Ovary (tissue), 9 donors: ENCODE results near the gene ZBTB4. TPM values are rescaled to one million over a fixed set of nuclear protein-coding genes. Genes with fewer than 3 reads are reported as not detected.

Experiments used
- DNase-seq, 5 donors: peaks; one replicate each; pipeline ENCODE4 v3.0.0-alpha.2; 2019 to 2020
- H3K27ac ChIP-seq, 2 donors: fragments of 200-600 bp; one replicate each; pipeline versions ENCODE4 v1.5.1 to v1.8.0; 2019 to 2022
- H3K27me3 ChIP-seq: fragments of 200-600 bp; one replicate; pipeline ENCODE4 v1.8.0; 2022
- H3K36me3 ChIP-seq: fragments of 200-600 bp; sonication (generic); one replicate; pipeline ENCODE4 v1.5.1; 2019
- H3K4me1 ChIP-seq: one replicate; pipeline ENCODE4 v1.8.1; 2013; ENCODE audit warnings: mild to moderate bottlenecking, moderate library complexity; ENCODE audit not compliant: insufficient read depth
- H3K4me3 ChIP-seq: fragments of 200-600 bp; sonication (generic); one replicate; pipeline ENCODE4 v1.5.1; 2017
- H3K9me3 ChIP-seq, 2 donors: fragments of 200-600 bp in 1 of 2; sonication (generic) in 1 of 2; one replicate each; pipeline versions ENCODE4 v1.5.1 to v1.8.1; 2013 to 2019; ENCODE audit warnings: mild to moderate bottlenecking in 1 of 2, moderate library complexity in 1 of 2
- EP300 ChIP-seq: sonication (generic); formaldehyde crosslinking; IDR thresholded peaks from one replicate; pipeline ENCODE4 v1.6.1; 2017; ENCODE audit warnings: antibody characterized with exemption
- POLR2A ChIP-seq: fragments of 450-650 bp; IDR thresholded peaks from one replicate; pipeline ENCODE4 v1.6.1; 2017; ENCODE audit warnings: antibody characterized with exemption, mild to moderate bottlenecking, moderate library complexity
- WGBS, 3 donors: extraction: QIAGEN DNeasy Blood & Tissue Kit in 1 of 3; methylation state at CpG; one replicate each; pipeline versions ENCODE4 v1.1.5 to v1.1.7; 2013 to 2017; 5-methylcytosine and 5-hydroxymethylcytosine counted together
- intact Hi-C, 4 donors: fragments of 100-400 bp; cut with DNase I; formaldehyde crosslinking; loops; one replicate each; pipeline versions ENCODE4 v1.11.0 to v1.15.1; 2022 to 2023
- polyA plus RNA-seq, 2 donors: library from polyadenylated mRNA; stranded (reverse); fragments of 200-250 nt in 1 of 2; fragments of 350-450 nt in 1 of 2; fragmentation: Illumina TruSeq in 1 of 2; extraction: RNeasy Lipid Tissue Mini Kit (QIAGEN cat#74804) in 1 of 2; gene quantifications; one replicate each; pipeline ENCODE4 v1.2.3, GENCODE V29; 2013 to 2014
- total RNA-seq, 7 donors: library from RNA; depleted of rRNA in 2 of 7; stranded (reverse); fragments of >200 nt in 2 of 7; fragmentation: NEBNext Ultra II Directional in 3 of 7; extraction: Animal tissue kit (Norgen Biotek cat#: 25700) in 3 of 7; gene quantifications; one replicate each; pipeline versions ENCODE4 v1.1.0 to v1.2.4, GENCODE V29; 2016 to 2023
- TF ChIP-seq, protein P1 (sequence below), 3 donors: fragments of 450-650 bp in 2 of 3; fragments of 200-600 bp in 1 of 3; IDR thresholded peaks; one replicate each; pipeline versions ENCODE4 v1.5.1 to v1.8.0; 2016 to 2022; ENCODE audit warnings: antibody characterized with exemption in 3 of 3, mild to moderate bottlenecking in 1 of 3
- donor health status: DM: no; HTN: no; CAD: no; lungs with moderate emphysema.
- donor health status: DM: no; HTN: no; CAD: no.
- donor health status: Bipolar disorder and iron deficiency.
- donor health status: DM: yes; HTN: yes; CAD: no.
- donor health status: DM: no; HTN: no; CAD: no.
- donor health status: DM: yes; HTN: yes; CAD: no.

ZBTB4 gene
- total and polyA plus RNA-seq, 9 donors: 39.3 to 123 (median 84.5) TPM

DNA sequence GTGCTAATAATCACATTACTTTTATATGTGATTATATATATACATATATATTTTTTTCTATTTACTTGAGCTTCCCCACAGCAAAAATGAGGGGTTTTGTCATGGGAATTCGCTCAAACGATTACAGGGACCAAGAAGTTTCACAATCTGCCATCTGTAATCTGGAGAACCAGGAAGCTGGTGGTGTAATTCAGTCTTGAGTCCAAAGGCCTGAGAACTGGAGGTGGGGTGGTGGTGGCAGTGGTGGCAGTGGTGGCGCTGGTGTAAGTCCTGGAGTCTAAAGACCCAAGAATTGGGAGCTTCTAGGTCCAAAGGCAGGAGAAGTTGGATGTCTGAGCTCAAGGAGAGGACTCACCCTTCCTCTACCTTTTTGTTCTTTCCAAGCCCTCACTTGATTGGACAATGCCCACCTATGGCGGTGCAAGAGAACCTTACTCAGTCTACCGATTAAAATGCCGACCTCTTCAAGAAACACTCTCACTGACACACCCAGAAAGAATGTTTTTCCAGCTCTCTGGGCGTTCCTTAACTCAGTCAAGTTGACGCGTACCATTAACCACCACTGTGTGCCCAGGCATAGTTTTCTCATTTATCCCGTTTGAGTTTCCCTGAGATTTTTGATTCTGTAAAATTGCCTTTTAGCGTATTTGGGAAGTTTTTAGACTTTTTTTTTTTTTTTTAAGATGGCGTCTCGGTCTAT is 36.6 kb upstream of the ZBTB4 start:
- no peaks in the 10 kb centered on the region for H3K9me3 ChIP-seq
- H3K4me1 ChIP-seq: no peaks in the 10 kb centered on the region
- intact Hi-C loops: loop anchor here in 2 of 4 donors (2.0 to 10.0 kb wide), 2 partner anchors 45 to 79 kb away; partner anchors contain the start of genes SENP3 (in 1 of the 2) and SOX15 (in 1 of the 2)
- TF ChIP-seq POLR2A (no peak), EP300 (no peak)
- TF ChIP-seq, protein P1, sequence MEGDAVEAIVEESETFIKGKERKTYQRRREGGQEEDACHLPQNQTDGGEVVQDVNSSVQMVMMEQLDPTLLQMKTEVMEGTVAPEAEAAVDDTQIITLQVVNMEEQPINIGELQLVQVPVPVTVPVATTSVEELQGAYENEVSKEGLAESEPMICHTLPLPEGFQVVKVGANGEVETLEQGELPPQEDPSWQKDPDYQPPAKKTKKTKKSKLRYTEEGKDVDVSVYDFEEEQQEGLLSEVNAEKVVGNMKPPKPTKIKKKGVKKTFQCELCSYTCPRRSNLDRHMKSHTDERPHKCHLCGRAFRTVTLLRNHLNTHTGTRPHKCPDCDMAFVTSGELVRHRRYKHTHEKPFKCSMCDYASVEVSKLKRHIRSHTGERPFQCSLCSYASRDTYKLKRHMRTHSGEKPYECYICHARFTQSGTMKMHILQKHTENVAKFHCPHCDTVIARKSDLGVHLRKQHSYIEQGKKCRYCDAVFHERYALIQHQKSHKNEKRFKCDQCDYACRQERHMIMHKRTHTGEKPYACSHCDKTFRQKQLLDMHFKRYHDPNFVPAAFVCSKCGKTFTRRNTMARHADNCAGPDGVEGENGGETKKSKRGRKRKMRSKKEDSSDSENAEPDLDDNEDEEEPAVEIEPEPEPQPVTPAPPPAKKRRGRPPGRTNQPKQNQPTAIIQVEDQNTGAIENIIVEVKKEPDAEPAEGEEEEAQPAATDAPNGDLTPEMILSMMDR (IDR thresholded peaks at IDR 0.05): no peak
- no peak for DNase-seq
- H3K4me3 ChIP-seq: no peak overlapping the region
- H3K36me3 ChIP-seq: no peaks in the 10 kb centered on the region
- H3K27ac ChIP-seq: no peak overlapping the region
- 81 to 89% (median 86%) methylated on average over 13 of the region's 13 CpGs for WGBS, 3 donors
- no peaks in the 10 kb centered on the region for H3K27me3 ChIP-seq

DNA sequence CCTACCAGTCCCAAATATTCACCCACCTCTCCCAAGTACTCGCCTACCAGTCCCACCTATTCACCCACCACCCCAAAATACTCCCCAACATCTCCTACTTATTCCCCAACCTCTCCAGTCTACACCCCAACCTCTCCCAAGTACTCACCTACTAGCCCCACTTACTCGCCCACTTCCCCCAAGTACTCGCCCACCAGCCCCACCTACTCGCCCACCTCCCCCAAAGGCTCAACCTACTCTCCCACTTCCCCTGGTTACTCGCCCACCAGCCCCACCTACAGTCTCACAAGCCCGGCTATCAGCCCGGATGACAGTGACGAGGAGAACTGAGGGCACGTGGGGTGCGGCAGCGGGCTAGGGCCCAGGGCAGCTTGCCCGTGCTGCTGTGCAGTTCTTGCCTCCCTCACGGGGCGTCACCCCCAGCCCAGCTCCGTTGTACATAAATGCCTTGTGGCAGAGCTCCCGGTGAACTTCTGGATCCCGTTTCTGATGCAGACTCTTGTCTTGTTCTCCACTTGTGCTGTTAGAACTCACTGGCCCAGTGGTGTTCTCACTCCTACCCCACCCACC is 34.5 kb upstream of the ZBTB4 start:
- TF ChIP-seq, protein P1 (IDR thresholded peaks at IDR 0.05): no peak
- TF ChIP-seq POLR2A (no peak), EP300 (no peak)
- Histone ChIP-seq H3K27me3 (no peaks in the 10 kb centered on the region), H3K27ac (no peak overlapping the region), H3K4me3 (no peak overlapping the region), H3K36me3 (no peaks in the 10 kb centered on the region), H3K9me3 (no peaks in the 10 kb centered on the region), H3K4me1 (no peaks in the 10 kb centered on the region)
- DNase-seq: no peak
- WGBS, 3 donors: 51 to 53% (median 52%) methylated on average over 17 of the region's 17 CpGs
- intact Hi-C loops: loop anchor here (2.0 to 10.0 kb wide), 4 partner anchors 43 to 81 kb away; partner anchors contain the start of genes SENP3 (in 3 of the 4), SOX15 (in 1 of the 4) and TNFSF13 (in 1 of the 4)

DNA sequence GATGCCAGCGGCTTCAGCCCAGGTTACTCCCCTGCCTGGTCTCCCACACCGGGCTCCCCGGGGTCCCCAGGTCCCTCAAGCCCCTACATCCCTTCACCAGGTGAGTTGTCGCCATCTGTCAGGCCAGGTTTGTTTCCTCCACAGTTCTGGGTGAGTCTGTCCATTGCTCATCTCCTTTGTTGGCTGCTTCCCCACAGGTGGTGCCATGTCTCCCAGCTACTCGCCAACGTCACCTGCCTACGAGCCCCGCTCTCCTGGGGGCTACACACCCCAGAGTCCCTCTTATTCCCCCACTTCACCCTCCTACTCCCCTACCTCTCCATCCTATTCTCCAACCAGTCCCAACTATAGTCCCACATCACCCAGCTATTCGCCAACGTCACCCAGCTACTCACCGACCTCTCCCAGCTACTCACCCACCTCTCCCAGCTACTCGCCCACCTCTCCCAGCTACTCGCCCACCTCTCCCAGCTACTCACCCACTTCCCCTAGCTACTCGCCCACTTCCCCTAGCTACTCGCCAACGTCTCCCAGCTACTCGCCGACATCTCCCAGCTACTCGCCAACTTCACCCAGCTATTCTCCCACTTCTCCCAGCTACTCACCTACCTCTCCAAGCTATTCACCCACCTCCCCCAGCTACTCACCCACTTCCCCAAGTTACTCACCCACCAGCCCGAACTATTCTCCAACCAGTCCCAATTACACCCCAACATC is 33.6 kb upstream of the ZBTB4 start:
- Histone ChIP-seq H3K27me3 (no peaks in the 10 kb centered on the region), H3K4me3 (no peak overlapping the region), H3K9me3 (no peaks in the 10 kb centered on the region), H3K27ac (no peak overlapping the region), H3K36me3 (no peaks in the 10 kb centered on the region), H3K4me1 (no peaks in the 10 kb centered on the region)
- 84 to 88% (median 86%) methylated on average over 20 of the region's 20 CpGs for WGBS, 3 donors
- intact Hi-C loops: loop anchor here in 3 of 4 donors (2.0 to 10.0 kb wide), 4 partner anchors 44 to 82 kb away; partner anchors contain the start of genes SENP3 (in 2 of the 3), SOX15 (in 1 of the 3) and TNFSF13 (in 1 of the 3)
- DNase-seq: no peak
- TF ChIP-seq, protein P1 (IDR thresholded peaks at IDR 0.05): no peak
- TF ChIP-seq EP300 (no peak), POLR2A (no peak)

DNA sequence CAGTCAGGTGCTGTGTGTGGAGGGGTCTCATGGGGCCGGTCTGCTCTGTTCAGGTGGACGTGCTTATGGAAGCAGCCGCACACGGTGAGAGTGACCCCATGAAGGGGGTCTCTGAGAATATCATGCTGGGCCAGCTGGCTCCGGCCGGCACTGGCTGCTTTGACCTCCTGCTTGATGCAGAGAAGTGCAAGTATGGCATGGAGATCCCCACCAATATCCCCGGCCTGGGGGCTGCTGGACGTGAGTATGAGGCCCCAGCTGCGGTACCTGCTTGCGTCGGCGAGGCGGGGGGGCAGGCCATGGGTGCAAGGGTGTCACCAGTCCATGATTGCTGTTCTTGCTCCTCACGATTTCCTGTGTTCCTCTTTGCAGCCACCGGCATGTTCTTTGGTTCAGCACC is 32.7 kb upstream of the ZBTB4 start:
- intact Hi-C loops: loop anchor here in 3 of 4 donors (2.0 to 10.0 kb wide), 4 partner anchors 45 to 83 kb away; partner anchors contain the start of genes SENP3 (in 2 of the 3), SOX15 (in 1 of the 3) and TNFSF13 (in 1 of the 3)
- no peaks in the 10 kb centered on the region for H3K9me3 ChIP-seq
- no peak for DNase-seq
- 77 to 88% (median 80%) methylated on average over 15 of the region's 15 CpGs for WGBS, 3 donors
- H3K27ac ChIP-seq: no peak overlapping the region
- no peaks in the 10 kb centered on the region for H3K36me3 ChIP-seq
- H3K4me3 ChIP-seq: no peak overlapping the region
- TF ChIP-seq POLR2A: no peak
- H3K4me1 ChIP-seq: no peaks in the 10 kb centered on the region
- H3K27me3 ChIP-seq: no peaks in the 10 kb centered on the region
